Measurements from ENCODE around the gene PTHLH. TPM values are rescaled to one million over a fixed set of nuclear protein-coding genes. Genes with fewer than 3 reads are reported as not detected.

Gene PTHLH
- total RNA-seq, 4 donors from 2014 or later = 2.5 to 5.5 (median 3.3) TPM

DNA sequence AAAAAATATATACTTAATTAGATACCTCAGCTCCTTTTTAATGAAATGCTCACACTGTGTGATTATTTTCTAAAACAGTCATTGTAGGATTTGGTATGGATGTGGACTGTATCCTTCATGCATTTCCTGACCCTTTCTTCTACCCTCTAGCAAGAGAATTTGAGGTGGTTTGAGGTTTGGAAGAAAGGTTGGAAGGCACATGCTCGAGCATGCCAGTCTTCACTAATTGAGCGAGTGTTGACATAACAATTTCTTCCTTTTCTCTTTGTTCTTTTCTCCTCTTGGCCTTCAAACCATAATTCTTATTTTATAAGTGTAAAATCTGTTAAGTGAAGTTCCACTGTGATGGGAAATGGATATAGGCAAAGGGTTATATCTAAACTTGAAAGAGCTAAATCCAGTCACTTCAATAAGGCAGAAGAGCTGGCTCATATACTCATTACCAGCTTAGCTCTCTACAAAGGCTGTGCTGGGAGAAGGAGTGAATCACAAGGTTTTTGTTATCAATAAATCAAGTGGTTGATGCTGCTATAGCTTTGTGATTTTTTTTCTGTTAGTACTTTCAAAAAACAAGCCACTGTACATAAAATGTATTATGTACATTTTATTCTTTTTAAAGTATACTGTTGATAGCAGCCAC, 16.2 kb upstream of the PTHLH start:
- Histone ChIP-seq H3K36me3 (no peaks in the 10 kb centered on the region), H3K9me3 (peaks cover 0 to 5% (median 0%) of the 10 kb centered on the region in 4 donors), H3K27me3 (no peaks in the 10 kb centered on the region), H3K4me1 (no peaks in the 10 kb centered on the region), H3K27ac (replicated peaks in 1 of 4) (no peak overlapping the region), H3K4me3 (no peak overlapping the region)
- DNase-seq (ENCODE audit: extremely low spot score) = no peak
- no peak for TF ChIP-seq POLR2AphosphoS5 (IDR thresholded peaks at IDR 0.05)
- TF ChIP-seq, protein P1, sequence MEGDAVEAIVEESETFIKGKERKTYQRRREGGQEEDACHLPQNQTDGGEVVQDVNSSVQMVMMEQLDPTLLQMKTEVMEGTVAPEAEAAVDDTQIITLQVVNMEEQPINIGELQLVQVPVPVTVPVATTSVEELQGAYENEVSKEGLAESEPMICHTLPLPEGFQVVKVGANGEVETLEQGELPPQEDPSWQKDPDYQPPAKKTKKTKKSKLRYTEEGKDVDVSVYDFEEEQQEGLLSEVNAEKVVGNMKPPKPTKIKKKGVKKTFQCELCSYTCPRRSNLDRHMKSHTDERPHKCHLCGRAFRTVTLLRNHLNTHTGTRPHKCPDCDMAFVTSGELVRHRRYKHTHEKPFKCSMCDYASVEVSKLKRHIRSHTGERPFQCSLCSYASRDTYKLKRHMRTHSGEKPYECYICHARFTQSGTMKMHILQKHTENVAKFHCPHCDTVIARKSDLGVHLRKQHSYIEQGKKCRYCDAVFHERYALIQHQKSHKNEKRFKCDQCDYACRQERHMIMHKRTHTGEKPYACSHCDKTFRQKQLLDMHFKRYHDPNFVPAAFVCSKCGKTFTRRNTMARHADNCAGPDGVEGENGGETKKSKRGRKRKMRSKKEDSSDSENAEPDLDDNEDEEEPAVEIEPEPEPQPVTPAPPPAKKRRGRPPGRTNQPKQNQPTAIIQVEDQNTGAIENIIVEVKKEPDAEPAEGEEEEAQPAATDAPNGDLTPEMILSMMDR (IDR thresholded peaks at IDR 0.05) = no peak
- no peak for TF ChIP-seq EP300 (IDR thresholded peaks at IDR 0.05)
- no peak for TF ChIP-seq POLR2A (IDR thresholded peaks at IDR 0.05; ENCODE audit: low read depth)
- intact Hi-C loops (cut with DNase I) = no loop called here
- WGBS = 87% methylated on average over 2 of the region's 2 CpGs

DNA sequence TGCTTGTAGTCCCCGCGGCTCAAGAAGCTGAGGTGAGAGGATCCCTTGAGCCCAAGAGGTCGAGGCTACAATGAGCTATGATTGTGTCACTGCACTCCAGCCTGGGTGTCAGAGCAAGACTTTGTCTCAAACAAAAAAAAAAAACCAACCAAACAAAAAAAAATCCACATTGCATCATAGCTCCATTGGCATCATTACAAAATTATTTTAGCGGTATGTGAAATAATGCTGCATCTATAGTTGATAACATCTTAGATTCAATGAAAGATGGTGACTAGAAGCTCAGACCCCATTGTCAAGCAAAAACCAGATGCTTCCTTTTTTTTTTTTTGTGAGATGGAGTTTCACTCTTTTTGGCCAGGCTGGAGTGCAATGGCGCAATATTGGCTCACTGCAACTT, 14.8 kb upstream of the PTHLH start:
- Histone ChIP-seq H3K27me3 (peaks cover 0 to 1% (median 0%) of the 10 kb centered on the region in 4 donors), H3K4me1 (no peaks in the 10 kb centered on the region), H3K4me3 (no peak overlapping the region), H3K27ac (replicated peaks in 1 of 4) (no peak overlapping the region), H3K36me3 (no peaks in the 10 kb centered on the region), H3K9me3 (peaks cover 0 to 5% (median 0%) of the 10 kb centered on the region in 4 donors)
- DNase-seq (ENCODE audit: extremely low spot score) = no peak
- TF ChIP-seq EP300 (IDR thresholded peaks at IDR 0.05) (no peak), POLR2AphosphoS5 (IDR thresholded peaks at IDR 0.05) (no peak), POLR2A (IDR thresholded peaks at IDR 0.05; ENCODE audit: low read depth) (no peak)
- TF ChIP-seq, protein P1 (IDR thresholded peaks at IDR 0.05) = no peak
- intact Hi-C loops (cut with DNase I) = no loop called here
- 72% methylated on average over 5 of the region's 5 CpGs for WGBS

DNA sequence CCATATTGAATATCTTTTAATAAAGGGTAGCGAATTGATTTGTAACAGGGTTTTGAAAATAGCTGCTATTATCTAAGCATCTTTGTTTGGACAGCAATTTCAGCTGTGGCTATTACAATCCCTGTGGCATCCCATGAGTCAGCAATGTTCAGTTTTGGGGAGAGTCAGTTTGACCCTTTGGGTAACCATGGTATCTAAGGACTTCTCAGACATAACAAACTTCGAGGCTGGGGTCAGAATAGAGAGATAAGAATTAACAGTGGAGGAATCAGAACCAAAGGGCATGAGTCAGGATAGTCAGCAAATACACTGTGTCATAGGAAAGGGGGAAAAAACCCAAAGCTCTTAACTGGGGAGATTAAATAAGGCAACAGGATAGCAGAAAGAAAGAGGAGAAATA, 11.7 kb upstream of the PTHLH start:
- Histone ChIP-seq H3K36me3 (no peaks in the 10 kb centered on the region), H3K4me1 (no peaks in the 10 kb centered on the region), H3K27me3 (peaks cover 0 to 4% (median 0%) of the 10 kb centered on the region in 4 donors), H3K27ac (replicated peaks in 1 of 4) (no peak overlapping the region), H3K4me3 (no peak overlapping the region), H3K9me3 (no peaks in the 10 kb centered on the region)
- no peak for TF ChIP-seq POLR2A (IDR thresholded peaks at IDR 0.05; ENCODE audit: low read depth)
- TF ChIP-seq, protein P1 (IDR thresholded peaks at IDR 0.05) = no peak
- TF ChIP-seq EP300 (IDR thresholded peaks at IDR 0.05) = no peak
- TF ChIP-seq POLR2AphosphoS5 (IDR thresholded peaks at IDR 0.05) = no peak
- no peak for DNase-seq (ENCODE audit: extremely low spot score)
- 67% methylated on average over 2 of the region's 2 CpGs for WGBS
- intact Hi-C loops (cut with DNase I) = no loop called here

DNA sequence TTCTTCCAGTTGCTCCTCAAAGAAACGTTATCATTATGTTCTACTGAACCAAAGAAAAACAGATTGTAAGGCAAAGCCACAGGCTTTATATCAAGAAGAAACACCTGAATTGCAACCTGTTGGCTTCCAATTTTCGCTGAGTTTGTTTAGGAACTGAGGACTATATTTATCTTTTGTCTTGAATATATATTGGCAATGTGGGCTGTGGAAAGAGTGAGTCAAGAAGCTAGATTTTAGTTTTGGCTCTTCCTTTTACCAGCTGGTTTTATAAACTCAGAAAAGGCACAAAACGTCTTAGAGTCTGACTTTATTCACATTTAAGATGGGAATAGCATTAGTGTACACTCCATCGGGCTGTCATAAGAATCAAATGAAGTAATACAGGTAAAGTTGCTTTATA, 10.4 kb upstream of the PTHLH start:
- no peak for DNase-seq (ENCODE audit: extremely low spot score)
- no peaks in the 10 kb centered on the region for H3K9me3 ChIP-seq
- H3K27ac ChIP-seq (replicated peaks in 1 of 4) = no peak overlapping the region
- H3K27me3 ChIP-seq = peaks cover 0 to 4% (median under 1%) of the 10 kb centered on the region in 4 donors
- TF ChIP-seq EP300 (IDR thresholded peaks at IDR 0.05) (no peak), POLR2AphosphoS5 (IDR thresholded peaks at IDR 0.05) (no peak), POLR2A (IDR thresholded peaks at IDR 0.05; ENCODE audit: low read depth) (no peak)
- TF ChIP-seq, protein P1 (IDR thresholded peaks at IDR 0.05) = no peak
- no peaks in the 10 kb centered on the region for H3K36me3 ChIP-seq
- WGBS = 71% methylated on average over 4 of the region's 4 CpGs
- intact Hi-C loops (cut with DNase I) = no loop called here
- H3K4me3 ChIP-seq = no peak overlapping the region
- H3K4me1 ChIP-seq = no peaks in the 10 kb centered on the region

DNA sequence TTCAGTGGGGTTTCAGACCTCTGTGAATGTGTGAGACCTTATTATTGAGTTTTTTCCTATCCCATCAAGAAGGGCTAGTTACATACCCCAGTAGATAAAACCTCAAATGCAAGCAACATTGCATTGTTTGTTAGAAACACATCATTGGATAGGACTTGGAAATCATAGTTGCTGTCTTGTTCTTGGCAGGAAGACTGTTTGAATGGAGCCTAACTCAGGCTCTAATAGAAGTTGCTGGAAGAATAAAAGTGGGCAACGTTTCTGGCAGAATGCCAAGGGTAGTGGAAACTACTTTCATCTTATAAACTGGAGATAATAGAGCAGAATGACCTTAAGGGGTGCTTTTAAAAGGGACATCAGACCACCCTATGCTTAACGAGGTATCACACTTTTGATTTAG, 9.9 kb upstream of the PTHLH start:
- no peak for DNase-seq (ENCODE audit: extremely low spot score)
- TF ChIP-seq POLR2A (IDR thresholded peaks at IDR 0.05; ENCODE audit: low read depth) (no peak), POLR2AphosphoS5 (IDR thresholded peaks at IDR 0.05) (no peak), EP300 (IDR thresholded peaks at IDR 0.05) (no peak)
- TF ChIP-seq, protein P1 (IDR thresholded peaks at IDR 0.05) = no peak
- H3K4me3 ChIP-seq = no peak overlapping the region
- 52% methylated on average over 2 of the region's 2 CpGs for WGBS
- H3K27me3 ChIP-seq = peaks cover 0 to 5% (median 2%) of the 10 kb centered on the region in 4 donors
- intact Hi-C loops (cut with DNase I) = no loop called here
- H3K27ac ChIP-seq (replicated peaks in 1 of 4) = no peak overlapping the region
- no peaks in the 10 kb centered on the region for H3K4me1 ChIP-seq
- no peaks in the 10 kb centered on the region for H3K9me3 ChIP-seq
- no peaks in the 10 kb centered on the region for H3K36me3 ChIP-seq
